ENCODE data around the gene HMOX1. TPM values are rescaled to one million over a fixed set of nuclear protein-coding genes. Genes with fewer than 3 reads are reported as not detected.

The HMOX1 gene
- total and polyA plus RNA-seq, 2 of the 8 experiments (the other 6 are each of a cell fraction or from before 2014, with no cell fraction given), result 25.0 to 41.6 TPM

GRCh38 chr22:35363566-35364086 lies 17.3 kb upstream of the HMOX1 start:
- H3K18ac ChIP-seq (ENCODE audit: extremely low read depth, low read length), result no peak overlapping the region
- no peak overlapping the region for H2BK5ac ChIP-seq (ENCODE audit: low read depth, low read length)
- H3K4me3 ChIP-seq (ENCODE audit: extremely low read depth in 1 of 4, insufficient read depth in 2 of 4, low read depth in 3 of 4, low read length in 4 of 4), result no peak overlapping the region
- no peak overlapping the region for H4K91ac ChIP-seq (replicated peaks; ENCODE audit: insufficient read length, low read length)
- TF ChIP-seq SIX5 (IDR thresholded peaks at IDR 0.05; ENCODE audit: low read depth, low read length), result no peak
- no peak for TF ChIP-seq JUN (IDR thresholded peaks at IDR 0.05; ENCODE audit: low read depth, low read length)
- TF ChIP-seq POLR2AphosphoS5 (IDR thresholded peaks at IDR 0.05; ENCODE audit: low read depth, low read length), result no peak
- no peak for TF ChIP-seq SP2 (IDR thresholded peaks at IDR 0.05; ENCODE audit: low read length)
- no peak for TF ChIP-seq CBX8 (IDR thresholded peaks at IDR 0.05; ENCODE audit: borderline replicate concordance, low read depth, low read length)
- no peak for TF ChIP-seq NRF1 (IDR thresholded peaks at IDR 0.05; ENCODE audit: low read depth, low read length)
- TF ChIP-seq, protein P1, sequence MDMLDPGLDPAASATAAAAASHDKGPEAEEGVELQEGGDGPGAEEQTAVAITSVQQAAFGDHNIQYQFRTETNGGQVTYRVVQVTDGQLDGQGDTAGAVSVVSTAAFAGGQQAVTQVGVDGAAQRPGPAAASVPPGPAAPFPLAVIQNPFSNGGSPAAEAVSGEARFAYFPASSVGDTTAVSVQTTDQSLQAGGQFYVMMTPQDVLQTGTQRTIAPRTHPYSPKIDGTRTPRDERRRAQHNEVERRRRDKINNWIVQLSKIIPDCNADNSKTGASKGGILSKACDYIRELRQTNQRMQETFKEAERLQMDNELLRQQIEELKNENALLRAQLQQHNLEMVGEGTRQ (IDR thresholded peaks at IDR 0.05; ENCODE audit: low read length), result no peak
- H3K9me3 ChIP-seq (ENCODE audit: insufficient read depth in 2 of 2, low read depth in 1 of 2, low read length in 1 of 2), result no peaks in the 10 kb centered on the region
- 96% methylated on average over 11 of the region's 11 CpGs; no CpG with 5 or more reads in 1 of the 2 experiments for WGBS, 2 experiments (ENCODE audit: extremely low coverage in 1 of 2, insufficient coverage in 1 of 2, insufficient read length in 1 of 2, insufficient replicate concordance in 2 of 2, low coverage in 1 of 2, low lambda C conversion rate in 2 of 2, missing lambda C conversion rate in 1 of 2)
- H2AFZ ChIP-seq (ENCODE audit: low read length), result no peak overlapping the region
- FAIRE-seq (no peak), DNase-seq (ENCODE audit: low read depth in 1 of 2, low spot score in 2 of 2) (no peak)
- H2BK12ac ChIP-seq (ENCODE audit: low read depth, low read length), result no peak overlapping the region
- H2AK5ac ChIP-seq (ENCODE audit: low read depth, low read length), result no peak overlapping the region
- no peaks in the 10 kb centered on the region for H3K79me1 ChIP-seq (ENCODE audit: low read depth, low read length)
- H3K27me3 ChIP-seq (replicated peaks in 1 of 4; ENCODE audit: control insufficient read depth in 3 of 4, extremely low read depth in 1 of 4, insufficient read depth in 3 of 4, low read length in 3 of 4), result no peaks in the 10 kb centered on the region
- ChIA-PET POLR2A (ENCODE audit: partially characterized antibody) (interaction anchor here (1.1 to 2.5 kb wide), 2 partner anchors 8 to 51 kb away, joined by 7 to 8 read pairs; no protein-coding TSS in a partner anchor), CTCF (ENCODE audit: partially characterized antibody) (interaction anchor here (1.2 kb wide), 1 partner anchor 11 kb away, joined by 5 read pairs; no protein-coding TSS in a partner anchor)
- no peak overlapping the region for H3K4ac ChIP-seq (replicated peaks; ENCODE audit: insufficient read length, low read depth, low read length)
- no peak overlapping the region for H3K56ac ChIP-seq (replicated peaks; ENCODE audit: insufficient read length, low read depth, low read length)
- no peak overlapping the region for H3K23ac ChIP-seq (ENCODE audit: insufficient read length)
- no peaks in the 10 kb centered on the region for H3K4me1 ChIP-seq (replicated peaks in 1 of 4; ENCODE audit: control insufficient read depth in 3 of 4, insufficient read depth in 4 of 4, low read length in 3 of 4)
- no peak overlapping the region for H3K9ac ChIP-seq (replicated peaks in 1 of 4; ENCODE audit: extremely low read depth in 1 of 4, low read depth in 3 of 4, low read length in 3 of 4)
- H4K8ac ChIP-seq (ENCODE audit: extremely low read depth, insufficient read depth, low read length), result no peak overlapping the region
- no peak overlapping the region for H4K5ac ChIP-seq (ENCODE audit: insufficient read length, low read depth, low read length)
- no peaks in the 10 kb centered on the region for H3K36me3 ChIP-seq (ENCODE audit: control insufficient read depth in 2 of 4, insufficient read depth in 4 of 4, low read length in 3 of 4)
- no peak overlapping the region for H2BK20ac ChIP-seq (ENCODE audit: low read length)
- H2BK15ac ChIP-seq (ENCODE audit: low read length), result no peak overlapping the region
- H4K20me1 ChIP-seq (replicated peaks in 1 of 2; ENCODE audit: control insufficient read depth in 1 of 2, insufficient read depth in 2 of 2, low read length in 2 of 2), result no peaks in the 10 kb centered on the region
- H3K79me2 ChIP-seq (ENCODE audit: control insufficient read depth in 1 of 2, insufficient read depth in 2 of 2, low read length in 2 of 2), result no peaks in the 10 kb centered on the region
- H3K14ac ChIP-seq (ENCODE audit: insufficient read length), result no peak overlapping the region
- no peak overlapping the region for H3K4me2 ChIP-seq (ENCODE audit: insufficient read depth in 1 of 2, low read depth in 2 of 2, low read length in 2 of 2)
- no peak overlapping the region for H3K27ac ChIP-seq (ENCODE audit: low read depth, low read length)
- no peaks in the 10 kb centered on the region for H3K23me2 ChIP-seq (ENCODE audit: low read depth, low read length)
- no peak overlapping the region for H2BK120ac ChIP-seq (replicated peaks; ENCODE audit: low read depth, low read length)
